Skeletal muscle tissue (tissue), 4 donors: ENCODE results near the gene FGF18. TPM values are rescaled to one million over a fixed set of nuclear protein-coding genes. Genes with fewer than 3 reads are reported as not detected.
"Not testable (repeated sequence)": the region's sequence is repeated elsewhere in the genome, so short reads cannot be mapped to it uniquely, and the experiment has no call there.

Experiments
- H3K27ac ChIP-seq: one replicate; pipeline ENCODE4 v1.7.0; 2013; ENCODE audit warnings: mild to moderate bottlenecking, low read depth, low read length, inconsistent platforms
- H3K27me3 ChIP-seq, 3 donors: one replicate each; pipeline ENCODE4 v1.7.0; 2013; ENCODE audit warnings: low read length in 3 of 3; ENCODE audit not compliant: control insufficient read depth in 3 of 3, insufficient read depth in 3 of 3
- H3K36me3 ChIP-seq, 3 donors: one replicate each; pipeline ENCODE4 v1.7.0; 2013; ENCODE audit warnings: low read length in 3 of 3; ENCODE audit not compliant: control insufficient read depth in 3 of 3, insufficient read depth in 3 of 3
- H3K4me1 ChIP-seq, 3 donors: one replicate each; pipeline ENCODE4 v1.7.0; 2013; ENCODE audit warnings: low read length in 3 of 3, mild to moderate bottlenecking in 3 of 3; ENCODE audit not compliant: control insufficient read depth in 3 of 3, insufficient read depth in 3 of 3
- H3K4me3 ChIP-seq, 3 donors: one replicate each; pipeline ENCODE4 v1.7.0; 2013; ENCODE audit warnings: low read length in 3 of 3
- H3K9ac ChIP-seq, 3 donors: one replicate each; pipeline ENCODE4 v1.7.0; 2013; ENCODE audit warnings: low read length in 3 of 3, mild to moderate bottlenecking in 3 of 3, moderate library complexity in 2 of 3, low read depth in 1 of 3
- H3K9me3 ChIP-seq, 3 donors: one replicate each; pipeline ENCODE4 v1.7.0; 2013; ENCODE audit warnings: low read length in 3 of 3; ENCODE audit not compliant: control insufficient read depth in 3 of 3
- total RNA-seq: library from RNA; depleted of rRNA; stranded (reverse); fragments of >200 nt; gene quantifications from one replicate; pipeline ENCODE4 v1.2.3, GENCODE V29; 2014
- donor health status: Osteomylitis.

The FGF18 gene
- total RNA-seq, 1 donor from 2014 or later, result 3.1 TPM

DNA sequence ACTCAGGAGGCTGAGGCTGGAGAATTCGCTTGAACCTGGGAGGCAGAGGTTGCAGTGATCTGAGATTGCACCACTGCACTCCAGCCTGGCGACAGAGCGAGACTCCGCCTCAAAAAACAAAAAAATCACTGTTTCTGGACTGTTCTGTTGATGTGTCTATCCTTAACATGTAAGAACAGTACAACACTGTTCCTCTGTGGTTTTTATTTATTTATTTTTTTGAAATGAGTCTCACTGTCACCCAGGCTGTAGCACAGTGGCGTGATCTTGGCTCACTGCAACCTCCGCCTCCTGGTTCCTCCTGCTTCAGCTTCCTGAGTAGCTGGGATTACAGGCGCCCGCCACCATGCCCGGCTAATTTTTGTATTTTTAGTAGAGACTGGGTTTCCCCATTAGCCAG is 20.8 kb upstream of the FGF18 start:
- H3K4me1 ChIP-seq, H3K9ac ChIP-seq, H3K9me3 ChIP-seq, H3K27ac ChIP-seq, H3K27me3 ChIP-seq, H3K4me3 ChIP-seq: not testable (repeated sequence)
- H3K36me3 ChIP-seq, result peaks cover 23 to 50% (median 38%) of the 10 kb centered on the region in 3 donors

DNA sequence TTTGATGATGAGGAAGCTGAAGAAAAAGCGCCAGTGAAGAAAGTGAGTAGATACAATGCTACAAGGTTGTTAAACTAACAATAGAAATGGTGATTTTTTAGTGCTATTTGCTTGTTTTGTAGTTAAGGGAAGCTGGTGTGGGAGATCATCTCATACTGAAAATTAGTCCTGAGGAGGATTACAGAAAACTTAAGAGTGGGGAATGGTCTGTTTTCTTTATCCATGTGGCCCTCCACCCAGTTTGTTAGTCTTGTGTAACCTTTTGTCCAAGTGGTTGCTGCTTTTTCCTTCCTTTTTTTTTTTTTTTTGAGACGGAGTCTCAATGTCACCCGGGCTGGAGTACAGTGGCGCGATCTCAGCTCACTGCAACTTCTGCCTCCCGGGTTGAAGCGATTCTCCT is 19.3 kb upstream of the FGF18 start:
- H3K9ac ChIP-seq, result no peak overlapping the region
- no peaks in the 10 kb centered on the region for H3K27me3 ChIP-seq
- no peak overlapping the region for H3K27ac ChIP-seq
- H3K36me3 ChIP-seq, result peaks cover 17 to 44% (median 31%) of the 10 kb centered on the region in 3 donors
- H3K4me3 ChIP-seq, result no peak overlapping the region
- no peaks in the 10 kb centered on the region for H3K9me3 ChIP-seq
- H3K4me1 ChIP-seq, result peaks cover 0 to 4% (median 0%) of the 10 kb centered on the region in 3 donors

DNA sequence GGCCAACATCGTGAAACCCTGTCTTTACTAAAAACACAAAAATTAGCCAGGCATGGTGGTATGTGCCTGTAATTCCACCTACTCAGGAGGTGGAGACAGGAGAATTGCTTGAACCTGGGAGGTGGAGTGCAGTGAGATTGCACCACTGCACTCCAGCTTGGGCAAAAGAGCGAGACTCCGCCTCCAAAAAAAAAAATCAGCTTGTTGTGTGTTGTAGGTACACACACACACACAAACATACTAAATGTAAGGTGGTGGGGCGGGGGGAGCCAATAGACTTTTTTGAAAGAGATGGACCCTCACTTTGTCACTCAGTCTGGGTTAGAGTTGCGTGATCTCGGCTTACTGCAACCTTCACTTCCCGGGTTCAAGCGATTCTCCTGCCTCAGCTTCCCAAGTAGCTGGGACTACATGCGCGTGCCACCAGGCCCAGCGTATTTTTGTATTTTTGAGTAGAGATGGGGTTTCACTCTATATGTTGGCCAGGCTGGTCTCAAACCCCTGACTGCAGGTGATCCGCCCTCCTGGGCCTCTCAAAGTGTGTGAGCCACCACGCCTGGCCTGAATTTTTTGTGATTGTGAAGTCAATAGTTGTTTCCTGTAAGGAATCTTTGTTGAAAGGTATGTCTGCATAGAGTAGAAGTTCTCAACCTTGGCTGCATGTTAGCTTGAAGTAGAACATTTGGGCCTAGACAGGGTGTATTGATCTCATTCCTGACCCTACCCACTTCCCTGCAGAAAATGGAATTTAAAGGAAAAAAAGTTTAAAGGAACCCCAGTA is 18.1 kb upstream of the FGF18 start:
- Histone ChIP-seq H3K9me3 (no peaks in the 10 kb centered on the region), H3K9ac (no peak overlapping the region), H3K4me1 (peaks cover 0 to 4% (median 0%) of the 10 kb centered on the region in 3 donors), H3K27ac (no peak overlapping the region), H3K27me3 (no peaks in the 10 kb centered on the region), H3K4me3 (no peak overlapping the region), H3K36me3 (peaks cover 18 to 47% (median 39%) of the 10 kb centered on the region in 3 donors)

DNA sequence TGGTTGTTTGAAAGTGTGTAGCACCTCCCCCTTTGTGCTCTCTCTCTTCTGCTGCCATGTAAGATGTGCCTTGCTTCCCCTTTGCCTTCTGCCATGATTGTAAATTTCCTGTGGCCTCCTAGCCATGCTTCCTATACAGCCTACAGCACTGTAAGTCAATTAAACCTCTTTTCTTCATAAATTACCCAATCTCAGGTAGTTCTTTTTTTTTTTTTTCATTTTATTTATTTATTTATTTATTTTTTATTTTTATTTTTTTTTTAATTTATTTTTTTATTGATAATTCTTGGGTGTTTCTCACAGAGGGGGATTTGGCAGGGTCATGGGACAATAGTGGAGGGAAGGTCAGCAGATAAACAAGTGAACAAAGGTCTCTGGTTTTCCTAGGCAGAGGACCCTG is 16.7 kb upstream of the FGF18 start:
- H3K9ac ChIP-seq, H3K27ac ChIP-seq, H3K4me3 ChIP-seq, H3K27me3 ChIP-seq, H3K9me3 ChIP-seq, H3K4me1 ChIP-seq: not testable (repeated sequence)
- H3K36me3 ChIP-seq, result peaks cover 18 to 53% (median 41%) of the 10 kb centered on the region in 3 donors

DNA sequence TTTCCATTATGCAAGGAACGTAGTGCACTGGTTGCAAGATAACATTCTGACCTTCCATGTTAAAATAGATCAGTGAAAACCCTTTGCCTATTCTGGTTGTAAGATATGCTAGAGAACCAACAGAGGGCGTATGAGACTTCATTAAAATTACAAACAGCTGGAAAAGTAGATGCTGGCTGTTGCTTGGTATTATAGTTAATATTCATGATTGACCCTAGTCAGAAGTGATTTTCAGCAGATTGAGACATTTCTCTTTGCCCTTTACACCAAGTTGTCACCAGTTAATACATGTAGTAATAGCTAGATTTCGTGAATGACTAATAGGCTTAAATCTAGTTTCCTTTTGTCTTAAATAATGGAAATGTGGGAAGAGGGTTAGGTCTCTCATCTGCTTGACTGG is 13.8 kb upstream of the FGF18 start:
- H3K27me3 ChIP-seq, result no peaks in the 10 kb centered on the region
- H3K36me3 ChIP-seq, result peaks cover 23 to 55% (median 41%) of the 10 kb centered on the region in 3 donors
- no peak overlapping the region for H3K9ac ChIP-seq
- H3K4me3 ChIP-seq, result no peak overlapping the region
- no peak overlapping the region for H3K27ac ChIP-seq
- H3K9me3 ChIP-seq, result no peaks in the 10 kb centered on the region
- H3K4me1 ChIP-seq, result no peaks in the 10 kb centered on the region

DNA sequence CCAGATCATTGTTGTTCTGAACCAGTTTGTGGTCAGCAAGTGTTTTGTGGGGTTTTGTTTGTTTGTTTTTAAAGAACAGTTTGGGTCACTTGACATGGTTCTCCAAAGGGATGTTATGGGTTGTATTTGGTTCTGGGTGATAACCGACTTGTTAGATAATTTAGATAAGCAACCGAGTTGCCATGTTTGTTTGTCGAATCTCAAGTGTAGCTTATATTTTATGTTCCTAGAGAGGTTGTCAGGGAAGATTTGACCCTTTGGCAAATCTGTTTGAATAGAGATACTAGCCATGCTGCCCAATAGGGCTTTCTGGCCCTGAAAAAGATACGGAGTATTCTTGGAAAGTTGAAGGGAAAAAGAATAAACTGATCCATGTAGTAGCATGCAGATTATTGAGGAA is 12.2 kb upstream of the FGF18 start:
- no peaks in the 10 kb centered on the region for H3K4me1 ChIP-seq
- H3K36me3 ChIP-seq, result peaks cover 15 to 51% (median 34%) of the 10 kb centered on the region in 3 donors
- no peaks in the 10 kb centered on the region for H3K27me3 ChIP-seq
- no peaks in the 10 kb centered on the region for H3K9me3 ChIP-seq
- no peak overlapping the region for H3K4me3 ChIP-seq
- H3K27ac ChIP-seq, result no peak overlapping the region
- H3K9ac ChIP-seq, result no peak overlapping the region

DNA sequence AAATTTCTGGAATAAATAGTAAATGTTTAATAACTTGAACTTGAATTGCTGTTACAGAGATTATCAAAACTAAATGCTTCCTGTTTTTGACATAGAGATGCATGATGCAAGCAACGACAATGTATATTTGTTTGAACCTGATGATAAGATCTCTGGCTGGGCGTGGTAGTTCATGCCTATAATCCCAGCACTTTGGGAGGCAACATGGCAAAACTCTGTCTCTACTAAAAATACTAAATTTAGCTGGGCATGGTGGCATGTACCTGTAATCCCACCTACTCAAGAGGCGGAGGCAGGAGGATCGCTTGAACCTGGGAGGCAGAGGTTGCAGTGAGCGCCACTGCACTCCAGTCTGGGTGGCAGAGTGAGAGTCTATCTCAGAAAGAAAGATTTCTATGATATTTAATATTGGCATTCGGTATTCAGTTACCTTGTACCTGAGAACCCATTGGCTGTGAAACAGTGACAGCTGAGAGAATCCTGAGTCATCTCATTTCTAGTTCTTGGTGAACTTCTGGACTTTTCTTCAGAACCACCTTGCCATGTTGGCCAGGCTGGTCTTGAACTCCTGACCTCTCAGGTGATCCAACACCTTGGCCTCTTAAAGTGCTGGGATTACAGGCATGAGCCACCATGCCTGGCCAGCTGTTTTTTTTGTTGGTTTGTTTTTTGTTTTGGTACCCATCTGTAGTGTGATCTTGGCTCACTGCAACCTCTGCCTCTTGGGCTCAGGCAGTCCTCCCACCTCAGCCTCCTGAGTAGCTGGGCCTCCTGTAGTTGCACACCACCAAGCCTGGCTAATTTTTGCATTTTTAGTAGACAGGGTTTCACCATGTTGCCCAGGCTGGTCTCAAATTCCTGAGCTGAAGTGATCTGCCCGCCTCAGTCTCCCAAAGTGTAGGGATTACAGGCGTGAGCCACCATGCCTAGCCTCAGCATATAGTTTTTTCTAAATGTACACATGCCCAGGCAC is 10.0 kb upstream of the FGF18 start:
- H3K4me1 ChIP-seq, result no peaks in the 10 kb centered on the region
- peaks cover 18 to 58% (median 42%) of the 10 kb centered on the region in 3 donors for H3K36me3 ChIP-seq
- no peak overlapping the region for H3K4me3 ChIP-seq
- H3K27ac ChIP-seq, result no peak overlapping the region
- no peaks in the 10 kb centered on the region for H3K27me3 ChIP-seq
- H3K9ac ChIP-seq, result no peak overlapping the region
- no peaks in the 10 kb centered on the region for H3K9me3 ChIP-seq

DNA sequence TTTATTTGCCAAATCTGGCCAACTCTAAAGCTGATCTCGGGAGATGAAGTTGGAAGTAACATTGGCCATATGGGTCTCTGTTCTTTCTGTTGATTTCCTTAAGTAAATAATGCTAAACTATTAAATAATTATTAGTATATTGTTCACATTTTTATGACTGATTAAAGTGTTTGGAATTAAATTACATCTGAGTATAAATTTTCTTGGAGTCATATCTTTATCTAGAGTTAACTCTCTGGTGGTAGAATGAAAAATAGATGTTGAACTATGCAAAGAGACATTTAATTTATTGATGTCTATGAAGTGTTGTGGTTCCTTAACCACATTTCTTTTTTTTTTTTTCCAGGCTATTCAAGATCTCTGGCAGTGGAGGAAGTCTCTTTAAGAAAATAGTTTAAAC is 9.3 kb upstream of the FGF18 start:
- Histone ChIP-seq H3K4me3 (no peak overlapping the region), H3K36me3 (peaks cover 18 to 52% (median 37%) of the 10 kb centered on the region in 3 donors), H3K9me3 (no peaks in the 10 kb centered on the region), H3K27ac (no peak overlapping the region), H3K4me1 (no peaks in the 10 kb centered on the region), H3K9ac (no peak overlapping the region), H3K27me3 (no peaks in the 10 kb centered on the region)

DNA sequence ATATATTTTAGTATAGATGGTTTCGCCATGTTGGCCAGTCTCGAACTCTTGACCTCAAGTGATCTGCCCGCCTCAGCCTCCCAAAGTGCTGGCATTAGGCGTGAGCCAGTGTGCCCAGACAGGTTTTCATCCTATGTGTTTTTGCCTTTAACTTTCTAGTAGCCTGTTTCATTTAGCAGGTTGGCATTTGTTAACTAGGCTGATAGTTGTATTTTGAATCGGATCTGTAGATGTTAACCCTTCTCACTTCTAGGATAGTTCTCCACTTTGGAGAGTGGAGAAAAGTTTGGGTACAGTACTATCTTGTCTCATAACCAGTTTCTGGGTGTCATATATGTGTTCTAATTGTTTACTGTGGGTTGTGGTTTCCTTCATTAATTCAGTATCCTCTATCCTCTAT is 7.3 kb upstream of the FGF18 start:
- H3K36me3 ChIP-seq, result peaks cover 17 to 37% (median 23%) of the 10 kb centered on the region in 3 donors
- no peak overlapping the region for H3K4me3 ChIP-seq
- no peak overlapping the region for H3K27ac ChIP-seq
- H3K4me1 ChIP-seq, result no peaks in the 10 kb centered on the region
- H3K27me3 ChIP-seq, result no peaks in the 10 kb centered on the region
- H3K9ac ChIP-seq, result no peak overlapping the region
- H3K9me3 ChIP-seq, result no peaks in the 10 kb centered on the region
